IPS-NIHi7 (cell line): ENCODE measurements around the gene LPAR3.

Experiments used
- DNase-seq: peaks from one replicate; pipeline ENCODE4 v3.0.0; 2012; ENCODE audit warnings: mixed read lengths; ENCODE audit errors: extremely low spot score

Gene LPAR3

DNA sequence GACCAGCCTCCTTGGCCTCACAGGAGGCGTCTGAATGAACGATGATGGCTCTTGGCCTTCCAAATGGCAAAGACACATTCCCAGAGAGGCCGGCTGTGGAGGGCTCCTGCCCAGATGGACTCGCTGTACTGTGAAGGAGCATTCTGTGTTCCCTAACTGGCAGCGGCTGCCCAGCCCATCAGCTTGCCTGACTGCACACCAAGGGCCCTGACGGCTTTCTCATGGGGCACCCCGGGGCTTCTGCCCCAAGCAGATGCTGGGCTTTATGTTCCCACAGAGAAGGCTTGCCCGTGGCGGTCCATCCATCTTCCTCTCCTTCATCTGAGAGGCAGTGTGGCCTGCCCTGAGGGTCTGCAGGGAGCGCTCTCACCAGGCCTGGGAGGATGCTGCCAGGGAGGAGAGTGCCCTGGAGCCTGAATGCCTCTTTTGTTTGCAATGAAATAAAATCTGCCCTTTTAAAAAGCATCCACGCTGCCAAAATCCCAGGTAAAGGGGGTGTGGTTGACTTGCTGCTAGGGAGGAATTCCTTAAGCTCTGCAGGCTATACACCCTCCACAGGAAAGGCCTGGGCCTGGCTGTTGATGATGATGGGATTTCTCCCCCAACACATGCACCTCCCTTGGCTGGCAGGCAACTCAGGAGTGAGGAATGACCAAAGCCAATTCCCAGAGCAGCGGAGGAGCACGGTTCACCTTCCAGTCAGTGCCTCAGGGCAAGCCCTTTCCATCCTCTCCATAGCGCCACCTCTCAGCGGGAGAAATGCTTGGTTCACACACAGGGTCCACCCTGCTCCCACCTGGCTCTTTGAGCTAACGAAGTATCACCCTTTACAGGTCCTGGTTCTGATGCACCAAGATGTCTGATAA, 118.1 kb downstream of the LPAR3 start:
- peak; percentile 69 for DNase-seq

DNA sequence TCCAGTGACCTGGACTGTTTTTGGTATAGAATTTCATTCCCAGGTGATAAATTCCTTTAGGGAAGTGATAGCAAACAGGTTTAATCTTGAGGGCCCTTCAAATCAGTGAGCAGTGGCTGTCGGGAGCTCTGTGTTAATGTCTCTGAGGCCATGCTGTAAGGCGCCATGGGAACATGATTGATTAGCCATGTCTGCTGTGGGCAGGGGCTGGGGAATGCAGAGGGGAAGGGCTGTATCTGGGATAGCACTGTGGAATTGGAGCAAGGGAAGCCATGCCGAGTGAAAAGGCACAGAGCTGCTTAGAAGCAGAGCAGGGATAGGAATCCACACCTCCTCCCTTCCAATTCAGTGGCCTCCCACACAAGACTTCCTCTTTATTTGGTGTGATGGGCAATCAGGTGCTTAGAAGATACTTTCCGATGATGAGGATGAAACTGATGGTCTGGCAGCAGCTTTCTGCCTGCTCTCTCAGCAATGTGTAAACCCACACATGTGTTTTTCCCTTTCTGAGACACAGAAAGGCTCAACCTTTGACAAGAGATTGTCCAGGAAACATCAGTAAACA, 119.0 kb downstream of the LPAR3 start:
- no peak for DNase-seq

DNA sequence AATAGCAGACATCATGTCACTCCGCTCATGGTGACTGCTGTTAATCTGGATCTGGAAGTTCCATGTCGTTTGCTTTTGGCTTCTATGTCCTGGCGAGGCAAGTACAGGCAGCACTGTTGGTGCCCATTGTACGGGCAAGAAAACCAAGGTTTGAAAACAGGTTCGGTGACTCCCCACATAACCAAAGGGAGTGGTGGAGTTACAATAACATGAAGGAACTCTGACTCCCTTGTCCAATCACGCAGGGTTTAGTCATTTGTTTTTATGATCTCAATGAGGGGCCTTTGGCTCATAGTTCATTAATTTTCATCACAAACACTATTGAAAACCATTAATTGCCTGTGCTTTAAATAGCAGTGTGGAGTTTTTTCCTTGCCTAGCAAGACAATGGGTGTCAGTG, 119.8 kb downstream of the LPAR3 start:
- no peak for DNase-seq

DNA sequence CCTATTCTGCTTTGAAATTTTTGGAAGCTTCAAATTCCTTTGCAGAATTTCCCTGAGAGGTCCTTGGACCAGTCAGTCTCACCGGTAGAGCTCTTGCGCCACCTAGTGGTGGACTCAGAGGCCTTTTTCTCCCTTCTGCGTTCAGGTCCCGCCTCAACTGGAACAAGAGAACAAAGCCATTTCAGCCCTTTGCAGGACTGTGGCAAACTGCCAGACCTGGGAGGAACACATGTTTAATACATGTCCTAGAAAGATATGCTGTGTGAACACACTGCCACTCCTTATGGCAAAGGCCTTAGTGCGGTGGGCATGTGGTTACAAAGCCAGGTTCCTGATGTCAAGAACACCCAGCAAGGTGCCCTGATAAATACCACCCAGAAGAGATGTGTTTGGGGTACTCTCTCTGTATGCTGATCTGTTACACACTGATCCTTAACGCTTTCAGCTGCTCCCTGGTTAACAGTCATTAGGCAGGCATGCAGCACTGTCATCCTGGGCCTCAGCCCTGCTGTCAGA, 120.5 kb downstream of the LPAR3 start:
- DNase-seq = peak; percentile 83

DNA sequence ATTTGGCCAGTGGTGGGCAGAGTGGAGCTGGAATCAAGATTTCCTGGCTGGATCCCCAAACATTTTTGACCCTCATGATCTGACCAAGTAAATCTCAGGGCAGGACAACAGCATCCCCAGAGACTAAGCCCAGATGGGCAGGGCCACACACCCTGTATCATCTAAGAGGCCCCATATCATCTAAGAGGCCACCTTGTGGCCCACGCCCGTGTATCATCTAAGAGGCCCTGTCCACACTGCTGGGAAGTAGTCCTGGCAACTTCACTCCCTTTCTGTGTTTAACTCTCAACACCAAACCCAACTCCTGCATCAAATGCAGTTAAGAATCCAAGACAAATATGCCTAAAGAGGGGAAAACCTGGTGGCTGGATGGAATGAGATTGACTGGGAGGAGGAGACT, 121.1 kb downstream of the LPAR3 start:
- DNase-seq = no peak

DNA sequence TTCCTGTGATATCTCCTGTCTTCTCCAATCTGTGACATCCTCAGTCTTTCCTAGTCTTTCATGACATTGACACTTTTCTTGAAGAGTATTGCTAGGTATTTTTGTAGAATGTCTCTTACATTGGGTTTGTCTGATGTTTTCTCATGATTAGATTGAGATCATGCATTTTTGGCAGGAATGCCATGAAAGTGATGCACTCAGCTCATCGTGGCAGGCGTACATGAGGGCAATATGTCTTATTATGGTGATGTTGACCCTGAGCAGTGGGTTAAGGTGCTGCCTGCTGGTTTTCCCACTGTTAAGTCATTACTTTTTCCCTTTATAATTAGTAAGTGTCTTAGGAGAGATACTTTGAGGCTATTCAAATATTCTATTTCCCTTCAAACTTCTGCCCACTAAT, 122.5 kb downstream of the LPAR3 start:
- no peak for DNase-seq

DNA sequence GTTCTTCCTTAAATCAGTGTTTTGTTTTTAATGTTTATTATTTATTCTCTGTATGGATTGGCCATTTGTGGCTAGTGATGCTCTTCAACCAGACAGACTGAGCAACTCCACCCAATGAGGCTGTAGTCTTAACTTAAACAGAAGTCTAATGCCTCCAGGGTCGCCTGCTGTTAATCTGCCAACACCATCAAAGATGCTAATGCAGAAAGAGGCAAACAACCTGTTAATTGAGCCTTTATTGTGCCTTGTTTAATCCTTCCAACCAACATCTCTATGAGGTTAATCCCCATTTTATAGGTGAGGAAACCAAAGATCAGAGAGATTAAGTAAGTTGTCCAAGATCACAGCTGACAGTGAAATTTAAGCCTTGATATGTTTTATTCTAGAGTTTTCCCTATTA, 123.4 kb downstream of the LPAR3 start:
- DNase-seq = no peak

DNA sequence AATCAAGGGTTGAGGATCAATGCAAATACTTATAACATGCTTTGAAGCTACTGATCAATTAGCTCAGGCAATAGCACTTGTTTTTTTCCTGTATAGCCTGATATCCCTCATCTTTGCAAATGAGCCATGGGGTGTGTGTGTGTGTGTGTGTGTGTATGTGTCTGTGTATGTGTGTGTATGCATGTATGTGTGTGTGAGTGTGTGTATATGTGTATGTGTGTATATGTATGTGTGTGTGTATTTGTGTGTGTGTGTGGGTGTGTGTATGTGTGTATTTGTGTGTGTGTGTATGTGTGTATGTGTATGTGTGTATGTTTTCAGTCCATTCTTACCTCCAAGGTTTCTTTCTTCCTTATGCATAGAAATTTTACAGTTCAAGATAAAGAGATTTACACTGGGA, 124.4 kb downstream of the LPAR3 start:
- DNase-seq = no peak

DNA sequence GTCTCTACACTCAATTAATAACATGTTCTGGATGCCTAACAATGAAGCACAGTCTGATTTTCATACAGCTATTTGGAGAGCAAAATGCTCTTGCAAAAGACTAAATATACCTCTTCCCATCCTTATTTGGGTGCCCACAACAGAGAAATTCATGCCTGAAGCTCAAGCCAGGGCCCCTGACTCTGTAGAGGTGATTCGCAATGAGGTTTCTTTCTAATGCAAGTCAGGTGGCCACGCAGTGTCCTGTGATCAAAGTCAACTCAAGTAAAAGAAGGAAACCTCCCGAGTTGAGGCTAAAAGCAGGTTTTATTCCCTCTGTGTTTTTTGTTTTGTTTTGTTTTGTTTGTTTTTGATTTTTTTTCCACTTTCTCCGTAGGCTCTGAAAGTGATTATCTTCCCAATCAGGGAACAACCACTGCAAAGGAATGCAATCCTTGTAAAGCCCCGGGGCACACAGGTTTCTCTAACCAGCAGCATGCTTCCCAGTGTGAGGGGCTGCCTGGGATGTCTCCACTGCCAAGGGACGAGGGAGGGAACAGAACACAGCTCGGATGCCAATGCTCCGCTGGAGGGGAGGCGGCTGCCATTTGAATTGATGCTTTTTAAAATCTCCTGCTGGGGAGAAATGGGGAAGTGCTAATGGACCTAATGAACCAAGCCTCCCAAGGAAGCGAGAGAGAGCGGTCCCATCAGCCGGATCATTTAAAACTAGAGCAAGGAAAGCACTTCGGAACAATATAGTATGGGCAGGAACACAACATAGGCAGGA, 128.9 kb downstream of the LPAR3 start:
- DNase-seq = peak; percentile 64

DNA sequence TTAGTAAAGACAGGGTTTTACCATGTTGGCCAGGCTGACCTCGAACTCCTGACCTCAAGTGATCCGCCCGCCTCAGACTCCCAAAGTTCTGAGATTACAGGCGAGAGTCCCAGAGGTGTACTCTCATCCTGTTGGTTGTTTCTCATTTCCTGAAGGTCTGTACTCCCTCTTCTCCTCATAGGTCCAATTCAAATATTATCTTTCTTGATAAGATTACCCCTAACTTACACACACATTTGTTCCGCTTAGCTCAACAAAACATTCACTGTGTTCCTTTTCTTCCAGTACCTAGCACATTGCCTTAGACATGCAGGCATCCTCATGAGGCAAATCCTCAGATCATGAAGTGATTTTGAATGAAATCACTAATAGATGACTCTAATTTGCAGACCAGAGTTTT, 130.3 kb downstream of the LPAR3 start:
- DNase-seq = no peak
